ENCODE results near the gene MOB3B.

MOB3B gene

DNA sequence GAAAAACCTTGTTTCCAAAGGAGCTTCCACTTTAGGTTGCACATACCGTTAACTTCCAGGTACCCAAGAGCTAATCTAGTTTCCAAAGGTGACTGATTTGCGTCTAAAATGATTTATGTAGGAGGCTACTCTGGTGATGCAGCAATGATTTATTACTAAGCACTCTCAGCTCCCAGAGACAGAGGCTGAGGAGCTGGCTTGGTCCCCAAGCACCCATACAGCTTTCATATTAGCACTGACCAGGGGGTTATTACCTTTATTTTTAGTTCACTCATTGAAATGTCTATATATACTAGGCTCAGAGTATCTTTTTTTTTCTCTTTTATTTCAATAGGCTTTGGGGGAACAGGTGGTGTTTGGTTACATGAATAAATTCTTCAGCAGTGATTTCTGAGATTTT is 141.5 kb downstream of the MOB3B start:
- POLR2A ChIA-PET, result no interaction called here
- CTCF ChIA-PET, result no interaction called here
- no peak for TF ChIP-seq LEF1 (IDR thresholded peaks at IDR 0.05; ENCODE audit: borderline replicate concordance)
- no peak for TF ChIP-seq FOXA1 (IDR thresholded peaks at IDR 0.05)
- TF ChIP-seq HDGF (IDR thresholded peaks at IDR 0.05; ENCODE audit: borderline replicate concordance), result no peak
- no peak for TF ChIP-seq ARNT (IDR thresholded peaks at IDR 0.05)
- TF ChIP-seq, protein P1, sequence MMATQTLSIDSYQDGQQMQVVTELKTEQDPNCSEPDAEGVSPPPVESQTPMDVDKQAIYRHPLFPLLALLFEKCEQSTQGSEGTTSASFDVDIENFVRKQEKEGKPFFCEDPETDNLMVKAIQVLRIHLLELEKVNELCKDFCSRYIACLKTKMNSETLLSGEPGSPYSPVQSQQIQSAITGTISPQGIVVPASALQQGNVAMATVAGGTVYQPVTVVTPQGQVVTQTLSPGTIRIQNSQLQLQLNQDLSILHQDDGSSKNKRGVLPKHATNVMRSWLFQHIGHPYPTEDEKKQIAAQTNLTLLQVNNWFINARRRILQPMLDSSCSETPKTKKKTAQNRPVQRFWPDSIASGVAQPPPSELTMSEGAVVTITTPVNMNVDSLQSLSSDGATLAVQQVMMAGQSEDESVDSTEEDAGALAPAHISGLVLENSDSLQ (IDR thresholded peaks at IDR 0.05), result peak; percentile 22; the same call in 1 of the 2 replicates
- no peak for TF ChIP-seq CTBP1 (IDR thresholded peaks at IDR 0.05; ENCODE audit: borderline replicate concordance)
- no peak for TF ChIP-seq SP1 (IDR thresholded peaks at IDR 0.05)
- no peak for TF ChIP-seq BHLHE40 (IDR thresholded peaks at IDR 0.05; ENCODE audit: borderline replicate concordance)
- DNase-seq (ENCODE audit: extremely low spot score), result no peak

DNA sequence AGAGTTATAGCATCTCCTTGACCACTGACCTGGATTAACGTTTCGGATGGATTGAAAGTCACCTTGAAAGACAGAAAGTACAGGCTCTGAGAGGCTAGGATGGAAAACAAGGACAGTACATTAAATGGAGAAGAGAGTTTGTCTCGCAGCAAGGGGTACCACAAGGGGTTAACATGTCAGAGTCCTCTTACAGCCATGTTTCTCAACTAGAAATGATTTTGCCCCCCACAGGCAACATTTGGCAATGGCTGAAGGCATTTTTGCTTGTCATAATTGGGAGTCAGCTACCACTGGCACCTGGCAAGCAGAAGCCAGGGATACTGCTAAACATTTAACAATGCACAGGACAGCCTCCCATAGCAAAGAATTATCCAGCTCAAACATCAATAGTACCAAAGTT is 141.9 kb downstream of the MOB3B start:
- ChIA-PET POLR2A (no interaction called here), CTCF (no interaction called here)
- TF ChIP-seq ZNF384 (IDR thresholded peaks at IDR 0.05) (no peak), L3MBTL2 (conservative IDR thresholded peaks at IDR 0.05) (no peak), SUZ12 (IDR thresholded peaks at IDR 0.05) (no peak), FOXK2 (IDR thresholded peaks at IDR 0.05) (no peak), TARDBP (IDR thresholded peaks at IDR 0.05) (no peak), SP1 (IDR thresholded peaks at IDR 0.05) (no peak), FOXA1 (IDR thresholded peaks at IDR 0.05) (no peak), ELF4 (IDR thresholded peaks at IDR 0.05) (no peak), LEF1 (IDR thresholded peaks at IDR 0.05; ENCODE audit: borderline replicate concordance) (no peak), NFRKB (IDR thresholded peaks at IDR 0.05) (no peak), CTBP1 (IDR thresholded peaks at IDR 0.05; ENCODE audit: borderline replicate concordance) (no peak), HDGF (IDR thresholded peaks at IDR 0.05; ENCODE audit: borderline replicate concordance) (no peak), FOXM1 (IDR thresholded peaks at IDR 0.05; ENCODE audit: borderline replicate concordance) (no peak)
- TF ChIP-seq, protein P1 (IDR thresholded peaks at IDR 0.05), result no peak
- DNase-seq (ENCODE audit: extremely low spot score), result no peak

DNA sequence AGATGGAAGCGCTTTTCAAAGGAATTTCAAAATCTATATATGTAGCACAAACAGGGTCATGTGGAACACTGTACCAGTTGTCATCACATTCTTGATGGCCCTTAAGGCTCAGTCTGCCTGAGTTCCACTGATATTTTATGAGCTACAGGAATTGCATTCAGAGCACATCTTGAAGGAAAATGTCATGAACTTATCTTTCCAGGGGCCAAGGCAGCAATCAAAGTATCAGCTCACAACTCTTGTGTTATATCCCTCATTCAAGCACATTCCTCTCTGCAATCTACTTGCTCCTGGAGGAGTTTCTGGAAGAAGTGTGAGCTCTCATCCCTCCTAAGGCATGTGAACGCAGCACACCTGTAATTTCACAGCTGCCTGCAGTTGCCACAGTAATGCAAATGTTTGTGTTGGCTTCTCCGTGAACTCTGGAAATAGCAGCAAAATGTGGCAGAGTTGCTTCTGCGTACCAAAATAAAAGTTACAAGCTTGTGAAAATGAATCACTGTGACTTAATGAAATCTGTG is 143.0 kb downstream of the MOB3B start:
- CTCF ChIA-PET, result no interaction called here
- TF ChIP-seq, protein P1 (IDR thresholded peaks at IDR 0.05), result no peak
- TF ChIP-seq BHLHE40 (IDR thresholded peaks at IDR 0.05; ENCODE audit: borderline replicate concordance) (no peak), ARNT (IDR thresholded peaks at IDR 0.05) (no peak), HDGF (IDR thresholded peaks at IDR 0.05; ENCODE audit: borderline replicate concordance) (no peak), FOXA1 (IDR thresholded peaks at IDR 0.05) (no peak), L3MBTL2 (conservative IDR thresholded peaks at IDR 0.05) (no peak), CTBP1 (IDR thresholded peaks at IDR 0.05; ENCODE audit: borderline replicate concordance) (no peak), SP1 (IDR thresholded peaks at IDR 0.05) (no peak), ZNF384 (IDR thresholded peaks at IDR 0.05) (no peak), FOXM1 (IDR thresholded peaks at IDR 0.05; ENCODE audit: borderline replicate concordance) (no peak), LEF1 (IDR thresholded peaks at IDR 0.05; ENCODE audit: borderline replicate concordance) (no peak), SUZ12 (IDR thresholded peaks at IDR 0.05) (no peak), NFRKB (IDR thresholded peaks at IDR 0.05) (no peak), ELF4 (IDR thresholded peaks at IDR 0.05) (no peak)
- POLR2A ChIA-PET, result interaction anchor here (1.0 kb wide), 1 partner anchor 188 kb away, joined by 3 read pairs; no protein-coding TSS in a partner anchor
- no peak for DNase-seq (ENCODE audit: extremely low spot score)

GRCh38 chr9:27385606-27386322 is 143.8 kb downstream of the MOB3B start:
- TF ChIP-seq FOXK2 (IDR thresholded peaks at IDR 0.05) (no peak), SP1 (IDR thresholded peaks at IDR 0.05) (no peak), FOXA1 (IDR thresholded peaks at IDR 0.05) (no peak), SUZ12 (IDR thresholded peaks at IDR 0.05) (no peak), L3MBTL2 (conservative IDR thresholded peaks at IDR 0.05) (no peak), ELF4 (IDR thresholded peaks at IDR 0.05) (no peak), ZNF384 (IDR thresholded peaks at IDR 0.05) (no peak), FOXM1 (IDR thresholded peaks at IDR 0.05; ENCODE audit: borderline replicate concordance) (no peak)
- TF ChIP-seq, protein P1 (IDR thresholded peaks at IDR 0.05), result no peak
- ChIA-PET CTCF (no interaction called here), POLR2A (interaction anchor here (1.0 kb wide), 1 partner anchor 188 kb away, joined by 3 read pairs; no protein-coding TSS in a partner anchor)
- DNase-seq (ENCODE audit: extremely low spot score), result no peak

- DNase-seq (ENCODE audit: extremely low spot score), result no peak
- POLR2A ChIA-PET, result no interaction called here
- CTCF ChIA-PET, result no interaction called here
- TF ChIP-seq TARDBP (IDR thresholded peaks at IDR 0.05), result no peak
- no peak for TF ChIP-seq ELF4 (IDR thresholded peaks at IDR 0.05)
- TF ChIP-seq, protein P1 (IDR thresholded peaks at IDR 0.05), result no peak
- no peak for TF ChIP-seq SP1 (IDR thresholded peaks at IDR 0.05)
- no peak for TF ChIP-seq FOXA1 (IDR thresholded peaks at IDR 0.05)
- no peak for TF ChIP-seq NFRKB (IDR thresholded peaks at IDR 0.05)
- no peak for TF ChIP-seq BHLHE40 (IDR thresholded peaks at IDR 0.05; ENCODE audit: borderline replicate concordance)
- TF ChIP-seq HDGF (IDR thresholded peaks at IDR 0.05; ENCODE audit: borderline replicate concordance), result no peak
- TF ChIP-seq FOXM1 (IDR thresholded peaks at IDR 0.05; ENCODE audit: borderline replicate concordance), result no peak
- no peak for TF ChIP-seq FOXK2 (IDR thresholded peaks at IDR 0.05)
- no peak for TF ChIP-seq L3MBTL2 (conservative IDR thresholded peaks at IDR 0.05)
- no peak for TF ChIP-seq ZNF384 (IDR thresholded peaks at IDR 0.05)
- no peak for TF ChIP-seq ARNT (IDR thresholded peaks at IDR 0.05)
- no peak for TF ChIP-seq CTBP1 (IDR thresholded peaks at IDR 0.05; ENCODE audit: borderline replicate concordance)
- TF ChIP-seq SUZ12 (IDR thresholded peaks at IDR 0.05), result no peak
- no peak for TF ChIP-seq LEF1 (IDR thresholded peaks at IDR 0.05; ENCODE audit: borderline replicate concordance)
Observed at GRCh38 chr9:27384262-27385014, 145.2 kb downstream of the MOB3B start.
